ENCODE measurements around the gene CDKN2AIP.
"Not testable (repeated sequence)": the region's sequence is repeated elsewhere in the genome, so short reads cannot be mapped to it uniquely, and the experiment has no call there.

Gene CDKN2AIP

GRCh38 chr4:183455431-183456195 lies 11.2 kb downstream of the CDKN2AIP start:
- no peak for DNase-seq

GRCh38 chr4:183458005-183458404 lies 13.6 kb downstream of the CDKN2AIP start:
- DNase-seq: no peak

GRCh38 chr4:183463903-183464619 lies 19.6 kb downstream of the CDKN2AIP start:
- DNase-seq: not testable (repeated sequence)

- DNase-seq: not testable (repeated sequence)
Observed at GRCh38 chr4:183465879-183466278, 21.4 kb downstream of the CDKN2AIP start.

- DNase-seq: no peak
Observed at GRCh38 chr4:183467246-183467645, 22.8 kb downstream of the CDKN2AIP start.

- DNase-seq: no peak
Observed at GRCh38 chr4:183468210-183469095, 24.0 kb downstream of the CDKN2AIP start.

- DNase-seq: no peak
Observed at GRCh38 chr4:183469285-183469684, 24.8 kb downstream of the CDKN2AIP start.

GRCh38 chr4:183469936-183470335 lies 25.5 kb downstream of the CDKN2AIP start:
- no peak for DNase-seq

GRCh38 chr4:183470821-183471220 lies 26.4 kb downstream of the CDKN2AIP start:
- DNase-seq: no peak

GRCh38 chr4:183471946-183472708 lies 27.7 kb downstream of the CDKN2AIP start:
- peak; percentile 95 for DNase-seq

GRCh38 chr4:183478123-183478522 lies 33.7 kb downstream of the CDKN2AIP start:
- DNase-seq: no peak

GRCh38 chr4:183478926-183479325 lies 34.5 kb downstream of the CDKN2AIP start:
- no peak for DNase-seq

GRCh38 chr4:183482515-183483095 lies 38.2 kb downstream of the CDKN2AIP start:
- DNase-seq: not testable (repeated sequence)

GRCh38 chr4:183483997-183484396 lies 39.6 kb downstream of the CDKN2AIP start:
- DNase-seq: no peak

GRCh38 chr4:183485411-183486160 lies 41.1 kb downstream of the CDKN2AIP start:
- no peak for DNase-seq

GRCh38 chr4:183492791-183493222 lies 48.4 kb downstream of the CDKN2AIP start:
- DNase-seq: no peak

GRCh38 chr4:183493246-183493645 lies 48.8 kb downstream of the CDKN2AIP start:
- no peak for DNase-seq

- no peak for DNase-seq
Observed at GRCh38 chr4:183495184-183495583, 50.7 kb downstream of the CDKN2AIP start.

Measured in stimulated activated CD8-positive, alpha-beta memory T cell treated with anti-CD3 and anti-CD28 coated beads, Interleukin-4, amount 100 ng/mL, for 48 hours (primary cell).